ENCODE data around the gene AKR1C4. TPM values are rescaled to one million over a fixed set of nuclear protein-coding genes. Genes with fewer than 3 reads are reported as not detected.
"Not testable (repeated sequence)": the region's sequence is repeated elsewhere in the genome, so short reads cannot be mapped to it uniquely, and the experiment has no call there.

The AKR1C4 gene
- total RNA-seq, 1 donor from 2014 or later: not detected

GRCh38 chr10:5211696-5212536 lies 15.3 kb downstream of the AKR1C4 start:
- peaks cover 5% of the 10 kb centered on the region for H3K9me3 Mint-ChIP-seq
- no peak overlapping the region for H3K27ac Mint-ChIP-seq
- H3K27me3 Mint-ChIP-seq (ENCODE audit: low read depth): no peaks in the 10 kb centered on the region
- no peak overlapping the region for H3K4me3 Mint-ChIP-seq (ENCODE audit: low read depth)
- intact Hi-C loops (cut with micrococcal nuclease): no loop called here
- no peak for DNase-seq (ENCODE audit: low spot score)
- H3K4me1 Mint-ChIP-seq (ENCODE audit: low read depth): peaks cover 3% of the 10 kb centered on the region
- no peaks in the 10 kb centered on the region for H3K36me3 Mint-ChIP-seq (ENCODE audit: low read depth)

GRCh38 chr10:5216801-5217200 lies 20.2 kb downstream of the AKR1C4 start:
- H3K36me3 Mint-ChIP-seq (ENCODE audit: low read depth): no peaks in the 10 kb centered on the region
- no peaks in the 10 kb centered on the region for H3K4me1 Mint-ChIP-seq (ENCODE audit: low read depth)
- H3K27me3 Mint-ChIP-seq (ENCODE audit: low read depth): no peaks in the 10 kb centered on the region
- H3K27ac Mint-ChIP-seq: no peak overlapping the region
- DNase-seq (ENCODE audit: low spot score): no peak
- H3K4me3 Mint-ChIP-seq (ENCODE audit: low read depth): no peak overlapping the region
- peaks cover under 1% of the 10 kb centered on the region for H3K9me3 Mint-ChIP-seq
- intact Hi-C loops (cut with micrococcal nuclease): no loop called here

GRCh38 chr10:5219262-5219661 lies 22.6 kb downstream of the AKR1C4 start:
- no peak overlapping the region for H3K27ac Mint-ChIP-seq
- H3K27me3 Mint-ChIP-seq (ENCODE audit: low read depth): no peaks in the 10 kb centered on the region
- H3K4me3 Mint-ChIP-seq (ENCODE audit: low read depth): no peak overlapping the region
- H3K9me3 Mint-ChIP-seq: no peaks in the 10 kb centered on the region
- no peaks in the 10 kb centered on the region for H3K4me1 Mint-ChIP-seq (ENCODE audit: low read depth)
- H3K36me3 Mint-ChIP-seq (ENCODE audit: low read depth): no peaks in the 10 kb centered on the region
- DNase-seq (ENCODE audit: low spot score): no peak
- intact Hi-C loops (cut with micrococcal nuclease): no loop called here

GRCh38 chr10:5222942-5223341 lies 26.3 kb downstream of the AKR1C4 start:
- H3K27me3 Mint-ChIP-seq (ENCODE audit: low read depth); H3K4me1 Mint-ChIP-seq (ENCODE audit: low read depth); H3K4me3 Mint-ChIP-seq (ENCODE audit: low read depth); H3K27ac Mint-ChIP-seq; H3K9me3 Mint-ChIP-seq; DNase-seq (ENCODE audit: low spot score); intact Hi-C loops (cut with micrococcal nuclease); H3K36me3 Mint-ChIP-seq (ENCODE audit: low read depth): not testable (repeated sequence)

- no peak overlapping the region for H3K4me3 Mint-ChIP-seq (ENCODE audit: low read depth)
- H3K4me1 Mint-ChIP-seq (ENCODE audit: low read depth): no peaks in the 10 kb centered on the region
- DNase-seq (ENCODE audit: low spot score): no peak
- H3K27me3 Mint-ChIP-seq (ENCODE audit: low read depth): peaks cover 6% of the 10 kb centered on the region
- intact Hi-C loops (cut with micrococcal nuclease): no loop called here
- no peaks in the 10 kb centered on the region for H3K9me3 Mint-ChIP-seq
- no peak overlapping the region for H3K27ac Mint-ChIP-seq
- no peaks in the 10 kb centered on the region for H3K36me3 Mint-ChIP-seq (ENCODE audit: low read depth)
These were observed 32.4 kb downstream of the AKR1C4 start for GRCh38 chr10:5229019-5229418.

- peaks cover 25% of the 10 kb centered on the region for H3K9me3 Mint-ChIP-seq
- intact Hi-C loops (cut with micrococcal nuclease): no loop called here
These were observed 36.7 kb downstream of the AKR1C4 start for GRCh38 chr10:5233324-5233723.

GRCh38 chr10:5234106-5234860 lies 37.6 kb downstream of the AKR1C4 start:
- H3K4me1 Mint-ChIP-seq (ENCODE audit: low read depth): no peaks in the 10 kb centered on the region
- intact Hi-C loops (cut with micrococcal nuclease): no loop called here
- peaks cover 2% of the 10 kb centered on the region for H3K27me3 Mint-ChIP-seq (ENCODE audit: low read depth)
- no peak overlapping the region for H3K27ac Mint-ChIP-seq
- DNase-seq (ENCODE audit: low spot score): no peak
- H3K4me3 Mint-ChIP-seq (ENCODE audit: low read depth): no peak overlapping the region
- no peaks in the 10 kb centered on the region for H3K36me3 Mint-ChIP-seq (ENCODE audit: low read depth)
- H3K9me3 Mint-ChIP-seq: peaks cover 31% of the 10 kb centered on the region

More at GRCh38 chr10:5233324-5233723, 36.7 kb downstream of the AKR1C4 start:
- no peaks in the 10 kb centered on the region for H3K4me1 Mint-ChIP-seq (ENCODE audit: low read depth)
- peaks cover 2% of the 10 kb centered on the region for H3K27me3 Mint-ChIP-seq (ENCODE audit: low read depth)
- no peak overlapping the region for H3K27ac Mint-ChIP-seq
- H3K4me3 Mint-ChIP-seq (ENCODE audit: low read depth): no peak overlapping the region
- no peaks in the 10 kb centered on the region for H3K36me3 Mint-ChIP-seq (ENCODE audit: low read depth)
- no peak for DNase-seq (ENCODE audit: low spot score)

- H3K36me3 Mint-ChIP-seq (ENCODE audit: low read depth); H3K27me3 Mint-ChIP-seq (ENCODE audit: low read depth); H3K27ac Mint-ChIP-seq; H3K4me1 Mint-ChIP-seq (ENCODE audit: low read depth); H3K4me3 Mint-ChIP-seq (ENCODE audit: low read depth); intact Hi-C loops (cut with micrococcal nuclease); DNase-seq (ENCODE audit: low spot score): not testable (repeated sequence)
- H3K9me3 Mint-ChIP-seq: peaks cover 37% of the 10 kb centered on the region
These were observed 40.9 kb downstream of the AKR1C4 start for GRCh38 chr10:5237541-5237940.

GRCh38 chr10:5242585-5242984 lies 45.9 kb downstream of the AKR1C4 start:
- no peak overlapping the region for H3K27ac Mint-ChIP-seq
- H3K4me1 Mint-ChIP-seq (ENCODE audit: low read depth): peaks cover 5% of the 10 kb centered on the region
- no peak for DNase-seq (ENCODE audit: low spot score)
- intact Hi-C loops (cut with micrococcal nuclease): no loop called here
- H3K27me3 Mint-ChIP-seq (ENCODE audit: low read depth): no peaks in the 10 kb centered on the region
- H3K4me3 Mint-ChIP-seq (ENCODE audit: low read depth): no peak overlapping the region
- no peaks in the 10 kb centered on the region for H3K36me3 Mint-ChIP-seq (ENCODE audit: low read depth)
- H3K9me3 Mint-ChIP-seq: peaks cover 20% of the 10 kb centered on the region

- intact Hi-C loops (cut with micrococcal nuclease): no loop called here
- no peak for DNase-seq (ENCODE audit: low spot score)
- Mint-ChIP-seq H3K27me3 (ENCODE audit: low read depth) (no peaks in the 10 kb centered on the region), H3K9me3 (peaks cover 10% of the 10 kb centered on the region), H3K27ac (no peak overlapping the region), H3K4me3 (ENCODE audit: low read depth) (no peak overlapping the region), H3K36me3 (ENCODE audit: low read depth) (no peaks in the 10 kb centered on the region), H3K4me1 (ENCODE audit: low read depth) (peaks cover 5% of the 10 kb centered on the region)
These were observed 46.9 kb downstream of the AKR1C4 start for GRCh38 chr10:5243521-5243987.

- H3K9me3 Mint-ChIP-seq: no peaks in the 10 kb centered on the region
- DNase-seq (ENCODE audit: low spot score): no peak
- H3K4me1 Mint-ChIP-seq (ENCODE audit: low read depth): no peaks in the 10 kb centered on the region
- H3K4me3 Mint-ChIP-seq (ENCODE audit: low read depth): no peak overlapping the region
- intact Hi-C loops (cut with micrococcal nuclease): no loop called here
- no peak overlapping the region for H3K27ac Mint-ChIP-seq
- H3K27me3 Mint-ChIP-seq (ENCODE audit: low read depth): peaks cover 2% of the 10 kb centered on the region
- H3K36me3 Mint-ChIP-seq (ENCODE audit: low read depth): no peaks in the 10 kb centered on the region
These were observed 55.8 kb downstream of the AKR1C4 start for GRCh38 chr10:5252177-5253037.

- intact Hi-C loops (cut with micrococcal nuclease): no loop called here
- no peak for DNase-seq (ENCODE audit: low spot score)
- Mint-ChIP-seq H3K4me1 (ENCODE audit: low read depth) (no peaks in the 10 kb centered on the region), H3K27ac (no peak overlapping the region), H3K4me3 (ENCODE audit: low read depth) (no peak overlapping the region), H3K9me3 (no peaks in the 10 kb centered on the region), H3K27me3 (ENCODE audit: low read depth) (peaks cover 4% of the 10 kb centered on the region), H3K36me3 (ENCODE audit: low read depth) (no peaks in the 10 kb centered on the region)
These were observed 57.9 kb downstream of the AKR1C4 start for GRCh38 chr10:5254488-5254887.

All from activated T-helper 2 cell treated with anti-CD3 and anti-CD28 coated beads, Interferon-gamma antibody, Interleukin-2, Interleukin-4, amounts not matched to agents 10 μg/mL and 5 μg/mL and 100 μg/mL, durations not matched to agents 14 hours and 24 hours and 36 hours (primary cell).